HL-60 (cell line): ENCODE data around the gene EML6.

ENCODE experiments used
- CTCF ChIP-seq: IDR thresholded peaks from one replicate; pipeline ENCODE4 v1.5.1; 2011; ENCODE audit warnings: low read length, control low read depth, inconsistent platforms; ENCODE audit not compliant: insufficient read depth
- POLR2AphosphoS5 ChIP-seq: IDR thresholded peaks from 2 replicates; pipeline ENCODE4 v1.6.1; 2012; ENCODE audit warnings: low read depth

GRCh38 chr2:54925022-54925421 lies 201.6 kb downstream of the EML6 start:
- TF ChIP-seq POLR2AphosphoS5: no peak
- no peak for TF ChIP-seq CTCF
